ENCODE data around the gene PPIE.

Gene PPIE

DNA sequence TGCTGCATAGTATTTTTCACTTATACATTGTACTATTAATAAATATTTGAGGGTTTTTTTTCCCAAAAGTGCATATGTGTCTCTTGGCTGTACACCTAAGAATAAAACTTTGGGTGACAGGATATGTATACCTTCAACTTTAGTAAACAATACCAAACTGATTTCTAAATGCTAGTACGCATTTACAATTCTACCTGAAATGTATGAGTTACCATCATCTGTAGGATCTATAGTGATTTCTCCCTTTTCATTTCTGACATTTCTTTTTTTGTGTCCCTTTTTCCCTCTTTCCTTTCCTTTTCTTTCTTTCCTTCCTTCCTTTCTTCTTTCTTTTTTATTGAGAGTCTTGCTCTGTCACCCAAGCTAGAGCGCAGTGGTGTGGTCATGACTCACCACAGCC, 66.7 kb downstream of the PPIE start:
- DNase-seq (ENCODE audit: low read depth in 2 of 2): no peak

DNA sequence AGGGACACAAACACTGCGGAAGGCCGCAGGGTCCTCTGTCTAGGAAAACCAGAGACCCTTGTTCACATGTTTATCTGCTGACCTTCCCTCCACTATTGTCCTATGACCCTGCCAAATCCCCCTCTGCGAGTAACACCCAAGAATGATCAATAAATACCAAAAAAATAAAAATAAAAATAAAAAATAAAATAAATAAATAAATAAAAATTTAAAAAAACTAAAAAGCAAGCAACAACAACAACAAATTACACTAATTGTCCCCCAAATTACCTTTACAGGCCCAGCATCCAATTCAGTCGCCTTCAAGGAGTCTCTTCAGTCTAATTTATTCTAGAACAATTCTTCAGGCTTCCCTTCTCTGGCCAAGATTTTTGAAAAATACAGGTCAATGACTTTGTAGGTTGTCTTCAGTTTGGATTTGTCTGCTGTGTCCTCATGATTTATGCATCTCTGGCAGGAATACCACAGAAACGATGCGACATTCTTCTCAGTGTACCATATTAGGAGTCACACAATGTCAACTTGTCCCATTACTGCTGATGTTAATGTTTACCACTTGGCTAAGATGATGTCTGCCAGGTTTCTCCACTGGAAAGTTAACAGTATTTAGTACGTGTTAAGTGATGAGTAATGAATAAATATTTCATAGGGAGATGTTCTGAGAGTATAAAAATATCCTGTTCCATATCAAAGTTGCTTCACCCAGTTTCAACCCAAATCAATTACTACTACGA, 70.3 kb downstream of the PPIE start:
- DNase-seq (ENCODE audit: low read depth in 2 of 2): no peak

- no peak for DNase-seq (ENCODE audit: low read depth in 2 of 2)
Measured at GRCh38 chr1:39812913-39813312, 74.2 kb downstream of the PPIE start.

Data from fibroblast of skin of left biceps (primary cell).